Measurements from ENCODE around the gene KCNG4.

GRCh38 chr16:84278968-84279367 lies 39.2 kb upstream of the KCNG4 start:
- TF ChIP-seq CTCF (IDR thresholded peaks at IDR 0.05) = no peak
- TF ChIP-seq POLR2A (IDR thresholded peaks at IDR 0.05) = no peak
- no peak for TF ChIP-seq POLR2AphosphoS5 (IDR thresholded peaks at IDR 0.05)
